ENCODE results near the gene SPTBN1.

DNA sequence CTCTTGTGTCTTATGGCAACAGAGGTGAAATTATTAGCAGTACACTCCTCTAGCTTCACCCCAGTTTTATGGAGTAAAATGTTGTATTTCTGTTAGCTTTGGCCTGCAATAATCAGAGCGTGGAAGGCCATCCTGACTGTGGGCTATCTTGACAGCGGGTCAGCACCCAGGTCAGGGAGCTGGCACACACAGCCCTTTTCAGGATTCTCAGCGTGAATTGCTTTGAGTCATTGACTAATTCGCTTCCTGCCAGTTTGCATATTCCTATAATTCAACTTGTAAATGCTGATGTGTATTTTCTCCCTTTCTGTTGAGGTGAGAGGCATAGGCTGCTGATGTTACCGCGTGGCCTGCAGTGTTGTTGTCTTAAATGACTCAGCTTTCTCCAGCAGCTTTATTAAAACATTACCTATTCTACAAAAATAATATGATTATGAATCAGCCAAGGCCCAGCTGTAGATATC, 157.7 kb downstream of the SPTBN1 start:
- TF ChIP-seq, protein P1, sequence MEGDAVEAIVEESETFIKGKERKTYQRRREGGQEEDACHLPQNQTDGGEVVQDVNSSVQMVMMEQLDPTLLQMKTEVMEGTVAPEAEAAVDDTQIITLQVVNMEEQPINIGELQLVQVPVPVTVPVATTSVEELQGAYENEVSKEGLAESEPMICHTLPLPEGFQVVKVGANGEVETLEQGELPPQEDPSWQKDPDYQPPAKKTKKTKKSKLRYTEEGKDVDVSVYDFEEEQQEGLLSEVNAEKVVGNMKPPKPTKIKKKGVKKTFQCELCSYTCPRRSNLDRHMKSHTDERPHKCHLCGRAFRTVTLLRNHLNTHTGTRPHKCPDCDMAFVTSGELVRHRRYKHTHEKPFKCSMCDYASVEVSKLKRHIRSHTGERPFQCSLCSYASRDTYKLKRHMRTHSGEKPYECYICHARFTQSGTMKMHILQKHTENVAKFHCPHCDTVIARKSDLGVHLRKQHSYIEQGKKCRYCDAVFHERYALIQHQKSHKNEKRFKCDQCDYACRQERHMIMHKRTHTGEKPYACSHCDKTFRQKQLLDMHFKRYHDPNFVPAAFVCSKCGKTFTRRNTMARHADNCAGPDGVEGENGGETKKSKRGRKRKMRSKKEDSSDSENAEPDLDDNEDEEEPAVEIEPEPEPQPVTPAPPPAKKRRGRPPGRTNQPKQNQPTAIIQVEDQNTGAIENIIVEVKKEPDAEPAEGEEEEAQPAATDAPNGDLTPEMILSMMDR (CRISPR knock-in tag; IDR thresholded peaks at IDR 0.05): no peak
- TF ChIP-seq ZZZ3 (CRISPR knock-in tag; IDR thresholded peaks at IDR 0.05; ENCODE audit: borderline replicate concordance): no peak
- no peak for TF ChIP-seq CCAR2 (optimal IDR thresholded peaks at IDR 0.05; ENCODE audit: low read depth, low read length)
- TF ChIP-seq ZBTB42 (CRISPR knock-in tag; IDR thresholded peaks at IDR 0.05): no peak
- TF ChIP-seq, protein P2, sequence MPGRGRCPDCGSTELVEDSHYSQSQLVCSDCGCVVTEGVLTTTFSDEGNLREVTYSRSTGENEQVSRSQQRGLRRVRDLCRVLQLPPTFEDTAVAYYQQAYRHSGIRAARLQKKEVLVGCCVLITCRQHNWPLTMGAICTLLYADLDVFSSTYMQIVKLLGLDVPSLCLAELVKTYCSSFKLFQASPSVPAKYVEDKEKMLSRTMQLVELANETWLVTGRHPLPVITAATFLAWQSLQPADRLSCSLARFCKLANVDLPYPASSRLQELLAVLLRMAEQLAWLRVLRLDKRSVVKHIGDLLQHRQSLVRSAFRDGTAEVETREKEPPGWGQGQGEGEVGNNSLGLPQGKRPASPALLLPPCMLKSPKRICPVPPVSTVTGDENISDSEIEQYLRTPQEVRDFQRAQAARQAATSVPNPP (CRISPR knock-in tag; IDR thresholded peaks at IDR 0.05): no peak
- no peak for TF ChIP-seq RORA (CRISPR knock-in tag; IDR thresholded peaks at IDR 0.05)
- TF ChIP-seq GTF2F1 (IDR thresholded peaks at IDR 0.05; ENCODE audit: low read length): no peak
